Activated naive CD8-positive, alpha-beta T cell treated with anti-CD3 and anti-CD28 coated beads, Interleukin-2, amount 10 ng/mL, durations not matched to agents 7 days and 5 days (primary cell): ENCODE results near the gene RHOB. TPM values are rescaled to one million over a fixed set of nuclear protein-coding genes. Genes with fewer than 3 reads are reported as not detected.

Experiments used
- ATAC-seq: fragments of 150-1000 bp; cut with Tn5 transposase; one replicate; pipeline ENCODE4 v1.10.0; 2021; ENCODE audit warnings: low read depth, moderate library complexity
- POLR2A ChIA-PET: fragments of 350-600 bp; sonication (Branson Sonifier 250); formaldehyde crosslinking; loops from one replicate; lab custom pipeline; 2021; ENCODE audit warnings: antibody characterized with exemption; lab: Charles Lee
- DNase-seq: peaks from one replicate; pipeline ENCODE4 v3.0.0; 2021
- H3K27ac Mint-ChIP-seq: one replicate; pipeline ENCODE4 v1.8.0; 2022; ENCODE audit warnings: mild to moderate bottlenecking, mixed read lengths
- H3K27me3 Mint-ChIP-seq: one replicate; pipeline ENCODE4 v1.8.0; 2022; ENCODE audit warnings: mild to moderate bottlenecking, moderate library complexity, mixed read lengths
- H3K36me3 Mint-ChIP-seq: one replicate; pipeline ENCODE4 v1.8.0; 2021; ENCODE audit warnings: mild to moderate bottlenecking, mixed read lengths
- H3K4me1 Mint-ChIP-seq: one replicate; pipeline ENCODE4 v1.8.0; 2021; ENCODE audit warnings: mixed read lengths
- H3K4me3 Mint-ChIP-seq: one replicate; pipeline ENCODE4 v1.8.0; 2022; ENCODE audit warnings: mild to moderate bottlenecking, moderate library complexity, mixed read lengths
- H3K9me3 Mint-ChIP-seq: one replicate; pipeline ENCODE4 v1.8.0; 2021; ENCODE audit warnings: mixed read lengths
- total RNA-seq, 2 experiments: library from RNA; stranded (reverse); gene quantifications; one replicate each; pipeline ENCODE4 v1.2.3, GENCODE V29; 2021

The RHOB gene
- total RNA-seq, 2 experiments from 2014 or later, result 12.1 to 12.7 TPM

GRCh38 chr2:20496076-20496872 is 49.4 kb downstream of the RHOB start:
- peaks cover 4% of the 10 kb centered on the region for H3K4me1 Mint-ChIP-seq
- POLR2A ChIA-PET, result no interaction called here

DNA sequence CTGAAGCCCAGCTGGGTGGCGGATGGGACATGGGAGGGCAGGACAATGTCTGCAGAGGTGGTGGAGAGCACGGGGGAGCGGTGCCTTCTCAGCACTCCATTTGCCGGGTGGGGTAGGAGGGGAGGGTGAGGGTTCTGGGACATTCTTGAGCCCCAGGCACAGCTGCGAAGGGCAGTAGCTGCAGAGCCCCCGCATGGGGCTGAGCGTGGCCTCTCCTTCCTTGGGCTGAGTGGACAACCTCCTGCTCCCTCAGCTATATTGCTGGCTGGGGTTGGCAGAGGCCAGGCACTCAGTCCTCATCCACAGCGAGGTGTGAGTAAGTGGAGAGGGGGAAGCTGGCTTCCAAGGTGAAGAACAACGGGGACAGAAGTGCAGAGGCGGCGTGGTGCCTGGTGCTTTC is 50.1 kb downstream of the RHOB start:
- Mint-ChIP-seq H3K36me3 (no peaks in the 10 kb centered on the region), H3K27ac (no peak overlapping the region), H3K9me3 (no peaks in the 10 kb centered on the region), H3K4me1 (peaks cover 4% of the 10 kb centered on the region), H3K27me3 (peaks cover 8% of the 10 kb centered on the region), H3K4me3 (no peak overlapping the region)
- DNase-seq (no peak), ATAC-seq (no peak)
- POLR2A ChIA-PET, result no interaction called here

More at GRCh38 chr2:20496076-20496872, 49.4 kb downstream of the RHOB start:
- H3K27me3 Mint-ChIP-seq, result peaks cover 8% of the 10 kb centered on the region
- H3K36me3 Mint-ChIP-seq, result no peaks in the 10 kb centered on the region
- no peak for DNase-seq
- no peak overlapping the region for H3K4me3 Mint-ChIP-seq
- no peak overlapping the region for H3K27ac Mint-ChIP-seq
- no peak for ATAC-seq
- no peaks in the 10 kb centered on the region for H3K9me3 Mint-ChIP-seq

Other genes starting within 250 kb of the RHOB start
- gene SDC1, start 221.9 kb upstream of the RHOB start, total RNA-seq, result under 1 TPM in 1 of 2 experiments, not detected in 1; 0.22 TPM
- 100 to 1,000 TPM; 133 to 134 TPM for gene PUM2, start 96.2 kb upstream of the RHOB start, total RNA-seq
- 10 to 100 TPM; 13.8 to 14.8 TPM for gene HS1BP3, start 204.0 kb downstream of the RHOB start, total RNA-seq
- gene GDF7, start 220.1 kb downstream of the RHOB start, total RNA-seq, result not detected